ENCODE measurements around the gene TMEM88.

- TF ChIP-seq CTCF (IDR thresholded peaks at IDR 0.05; ENCODE audit: control extremely low read depth in 1 of 3, insufficient read depth in 1 of 3, low read depth in 1 of 3, low read length in 3 of 3), result peak in 1 of 3 experiments; percentile 17; a peak in 1 of 4 replicates
- no peak for TF ChIP-seq USF2 (IDR thresholded peaks at IDR 0.05; ENCODE audit: low read length)
- no peak for TF ChIP-seq EP300 (IDR thresholded peaks at IDR 0.05; ENCODE audit: borderline replicate concordance in 1 of 2, low read depth in 2 of 2, low read length in 2 of 2)
- TF ChIP-seq ATF2 (IDR thresholded peaks at IDR 0.05; ENCODE audit: low read length), result no peak
- no peak for TF ChIP-seq POLR2A (IDR thresholded peaks at IDR 0.05; ENCODE audit: control extremely low read depth in 1 of 2, low read depth in 2 of 2, low read length in 2 of 2)
- no peak for TF ChIP-seq ATF3 (IDR thresholded peaks at IDR 0.05; ENCODE audit: insufficient read depth, low read depth, low read length)
- no peak for TF ChIP-seq YY1 (IDR thresholded peaks at IDR 0.05; ENCODE audit: low read depth, low read length)
- no peak for TF ChIP-seq POLR2AphosphoS5 (IDR thresholded peaks at IDR 0.05; ENCODE audit: low read depth, low read length)
- TF ChIP-seq EZH2 (IDR thresholded peaks at IDR 0.05; ENCODE audit: low read depth, low read length, severe bottlenecking), result no peak
- TF ChIP-seq CBX5 (IDR thresholded peaks at IDR 0.05; ENCODE audit: low read depth, low read length), result no peak
Measured at GRCh38 chr17:7825206-7825990, 29.5 kb upstream of the TMEM88 start.
